Measurements from ENCODE around the gene WDFY2. TPM values are rescaled to one million over a fixed set of nuclear protein-coding genes. Genes with fewer than 3 reads are reported as not detected.

WDFY2 gene
- total and polyA plus RNA-seq, 2 of the 8 experiments (the other 6 are each of a cell fraction or from before 2014, with no cell fraction given): 13.9 to 29.0 TPM

DNA sequence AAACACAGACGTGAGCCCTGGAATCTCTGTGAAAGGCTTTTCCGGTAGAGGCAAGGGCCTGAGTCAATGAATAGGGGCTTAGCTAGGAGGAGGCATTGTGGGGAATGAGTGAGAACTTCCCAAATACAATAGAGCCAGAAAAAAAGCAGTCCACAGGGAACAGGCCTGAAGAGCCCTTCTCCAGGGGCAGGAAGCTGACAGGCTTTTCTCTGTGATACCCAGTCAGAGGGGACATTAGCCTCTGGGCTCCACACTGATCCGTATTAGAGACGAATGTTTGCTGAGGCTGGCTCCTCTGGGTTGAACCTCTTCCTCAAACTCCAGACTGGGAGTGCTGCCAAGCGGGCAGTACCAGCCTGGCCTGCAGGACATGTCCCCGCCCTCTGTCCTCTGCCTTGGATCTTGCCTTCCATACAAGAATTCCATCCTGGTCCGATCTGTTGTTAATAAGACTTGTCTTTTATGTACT, 217.4 kb downstream of the WDFY2 start (continued):
- no peak for TF ChIP-seq CTCF (IDR thresholded peaks at IDR 0.05; ENCODE audit: control extremely low read depth in 1 of 3, insufficient read depth in 1 of 3, low read depth in 1 of 3, low read length in 3 of 3)
- no peak for TF ChIP-seq TEAD4 (IDR thresholded peaks at IDR 0.05; ENCODE audit: low read depth, low read length)
- no peak for TF ChIP-seq SRF (IDR thresholded peaks at IDR 0.05; ENCODE audit: low read depth, low read length)

Measured in H1 (cell line).